GM18861 (cell line): ENCODE measurements around the gene DNM3.
A peak's percentile ranks its signal among the peaks of the same experiment; 100 is the strongest.

Experiments
- ATAC-seq: cut with Tn5 transposase; IDR thresholded peaks from one replicate; pipeline ENCODE4 v1.9.1; 2021; ENCODE audit not compliant: unreplicated experiment

DNM3 gene

GRCh38 chr1:172163498-172164215 is 322.4 kb downstream of the DNM3 start:
- no peak for ATAC-seq

GRCh38 chr1:172165403-172165802 is 324.1 kb downstream of the DNM3 start:
- no peak for ATAC-seq

GRCh38 chr1:172167796-172168596 is 326.7 kb downstream of the DNM3 start:
- no peak for ATAC-seq

GRCh38 chr1:172168597-172168872 is 327.2 kb downstream of the DNM3 start:
- no peak for ATAC-seq

GRCh38 chr1:172169836-172170235 is 328.5 kb downstream of the DNM3 start:
- ATAC-seq: no peak

GRCh38 chr1:172172352-172172831 is 331.1 kb downstream of the DNM3 start:
- ATAC-seq: no peak

GRCh38 chr1:172176206-172176605 is 334.9 kb downstream of the DNM3 start:
- no peak for ATAC-seq

- ATAC-seq: no peak
Measured at GRCh38 chr1:172177849-172178248, 336.6 kb downstream of the DNM3 start.

GRCh38 chr1:172178886-172179285 is 337.6 kb downstream of the DNM3 start:
- ATAC-seq: no peak

- no peak for ATAC-seq
Measured at GRCh38 chr1:172179918-172180317, 338.6 kb downstream of the DNM3 start.

GRCh38 chr1:172180501-172181285 is 339.4 kb downstream of the DNM3 start:
- ATAC-seq: peak; percentile 57

- ATAC-seq: peak; percentile 0
Measured at GRCh38 chr1:172184506-172185191, 343.4 kb downstream of the DNM3 start.

GRCh38 chr1:172185211-172185610 is 343.9 kb downstream of the DNM3 start:
- peak; percentile 52 for ATAC-seq

GRCh38 chr1:172185996-172186395 is 344.7 kb downstream of the DNM3 start:
- ATAC-seq: no peak

GRCh38 chr1:172201572-172201971 is 360.3 kb downstream of the DNM3 start:
- no peak for ATAC-seq

- no peak for ATAC-seq
Measured at GRCh38 chr1:172203135-172203823, 362.0 kb downstream of the DNM3 start.

GRCh38 chr1:172203902-172204301 is 362.6 kb downstream of the DNM3 start:
- ATAC-seq: no peak

- peak; percentile 56 for ATAC-seq
Measured at GRCh38 chr1:172206256-172206655, 365.0 kb downstream of the DNM3 start.

- no peak for ATAC-seq
Measured at GRCh38 chr1:172208635-172209034, 367.3 kb downstream of the DNM3 start.

- no peak for ATAC-seq
Measured at GRCh38 chr1:172211221-172211620, 369.9 kb downstream of the DNM3 start.
